ENCODE measurements around the gene CPNE1. TPM values are rescaled to one million over a fixed set of nuclear protein-coding genes. Genes with fewer than 3 reads are reported as not detected.

Gene CPNE1
- total RNA-seq, 1 donor from 2014 or later, result 109 TPM

- TF ChIP-seq CTCF (IDR thresholded peaks at IDR 0.05; ENCODE audit: insufficient read depth, low read length, poor library complexity, severe bottlenecking), result no peak
- peak overlapping the region; percentile 89 for H3K4me3 ChIP-seq (ENCODE audit: low read depth, low read length)
- no peak for DNase-seq (ENCODE audit: low read depth)
- H3K36me3 ChIP-seq (ENCODE audit: control insufficient read depth, insufficient read depth, low read length), result no peaks in the 10 kb centered on the region
- H3K27me3 ChIP-seq (ENCODE audit: control insufficient read depth, insufficient read depth, low read length), result no peaks in the 10 kb centered on the region
These were observed 909 bp downstream of the CPNE1 start for GRCh38 chr20:35663516-35664465.

- H3K27me3 ChIP-seq (ENCODE audit: control insufficient read depth, insufficient read depth, low read length), result no peaks in the 10 kb centered on the region
- no peaks in the 10 kb centered on the region for H3K36me3 ChIP-seq (ENCODE audit: control insufficient read depth, insufficient read depth, low read length)
- no peak for DNase-seq (ENCODE audit: low read depth)
- TF ChIP-seq CTCF (IDR thresholded peaks at IDR 0.05; ENCODE audit: insufficient read depth, low read length, poor library complexity, severe bottlenecking), result no peak
- H3K4me3 ChIP-seq (ENCODE audit: low read depth, low read length), result peak overlapping the region; percentile 27
These were observed 2.1 kb downstream of the CPNE1 start for GRCh38 chr20:35662551-35662950.

- no peak for TF ChIP-seq CTCF (IDR thresholded peaks at IDR 0.05; ENCODE audit: insufficient read depth, low read length, poor library complexity, severe bottlenecking)
- Histone ChIP-seq H3K36me3 (ENCODE audit: control insufficient read depth, insufficient read depth, low read length) (no peaks in the 10 kb centered on the region), H3K27me3 (ENCODE audit: control insufficient read depth, insufficient read depth, low read length) (no peaks in the 10 kb centered on the region), H3K4me3 (ENCODE audit: low read depth, low read length) (no peak overlapping the region)
- no peak for DNase-seq (ENCODE audit: low read depth)
These were observed 2.8 kb downstream of the CPNE1 start for GRCh38 chr20:35661908-35662307.

- no peaks in the 10 kb centered on the region for H3K36me3 ChIP-seq (ENCODE audit: control insufficient read depth, insufficient read depth, low read length)
- no peaks in the 10 kb centered on the region for H3K27me3 ChIP-seq (ENCODE audit: control insufficient read depth, insufficient read depth, low read length)
- no peak overlapping the region for H3K4me3 ChIP-seq (ENCODE audit: low read depth, low read length)
- no peak for TF ChIP-seq CTCF (IDR thresholded peaks at IDR 0.05; ENCODE audit: insufficient read depth, low read length, poor library complexity, severe bottlenecking)
- DNase-seq (ENCODE audit: low read depth), result no peak
These were observed 3.6 kb downstream of the CPNE1 start for GRCh38 chr20:35661053-35661452.

GRCh38 chr20:35660122-35660937 lies 4.4 kb downstream of the CPNE1 start:
- H3K4me3 ChIP-seq (ENCODE audit: low read depth, low read length), result no peak overlapping the region
- H3K36me3 ChIP-seq (ENCODE audit: control insufficient read depth, insufficient read depth, low read length), result no peaks in the 10 kb centered on the region

More at GRCh38 chr20:35660122-35660937, 4.4 kb downstream of the CPNE1 start:
- TF ChIP-seq CTCF (IDR thresholded peaks at IDR 0.05; ENCODE audit: insufficient read depth, low read length, poor library complexity, severe bottlenecking), result no peak
- no peak for DNase-seq (ENCODE audit: low read depth)
- no peaks in the 10 kb centered on the region for H3K27me3 ChIP-seq (ENCODE audit: control insufficient read depth, insufficient read depth, low read length)

All from kidney epithelial cell (primary cell).